ENCODE data around the gene STAP1.

STAP1 gene

DNA sequence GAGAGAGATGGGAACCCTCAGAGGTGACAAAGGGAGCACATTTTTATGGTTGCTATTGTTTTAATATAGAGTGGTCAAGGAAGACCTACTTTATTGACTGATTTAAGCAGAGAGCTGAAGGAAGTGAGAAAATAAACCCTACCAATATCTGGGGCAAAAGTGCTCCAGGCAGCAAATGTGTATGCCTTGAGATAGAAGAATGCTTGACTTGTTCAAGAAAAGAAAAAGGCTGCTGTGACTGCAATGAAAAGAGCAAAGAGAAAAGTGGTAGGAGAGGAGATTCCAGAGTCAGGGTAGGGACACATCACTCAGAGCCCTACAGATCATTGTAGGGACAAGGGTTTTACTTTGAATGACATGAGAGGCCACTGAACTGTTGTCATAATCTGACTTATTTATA is 26.0 kb downstream of the STAP1 start:
- TF ChIP-seq, protein P1, sequence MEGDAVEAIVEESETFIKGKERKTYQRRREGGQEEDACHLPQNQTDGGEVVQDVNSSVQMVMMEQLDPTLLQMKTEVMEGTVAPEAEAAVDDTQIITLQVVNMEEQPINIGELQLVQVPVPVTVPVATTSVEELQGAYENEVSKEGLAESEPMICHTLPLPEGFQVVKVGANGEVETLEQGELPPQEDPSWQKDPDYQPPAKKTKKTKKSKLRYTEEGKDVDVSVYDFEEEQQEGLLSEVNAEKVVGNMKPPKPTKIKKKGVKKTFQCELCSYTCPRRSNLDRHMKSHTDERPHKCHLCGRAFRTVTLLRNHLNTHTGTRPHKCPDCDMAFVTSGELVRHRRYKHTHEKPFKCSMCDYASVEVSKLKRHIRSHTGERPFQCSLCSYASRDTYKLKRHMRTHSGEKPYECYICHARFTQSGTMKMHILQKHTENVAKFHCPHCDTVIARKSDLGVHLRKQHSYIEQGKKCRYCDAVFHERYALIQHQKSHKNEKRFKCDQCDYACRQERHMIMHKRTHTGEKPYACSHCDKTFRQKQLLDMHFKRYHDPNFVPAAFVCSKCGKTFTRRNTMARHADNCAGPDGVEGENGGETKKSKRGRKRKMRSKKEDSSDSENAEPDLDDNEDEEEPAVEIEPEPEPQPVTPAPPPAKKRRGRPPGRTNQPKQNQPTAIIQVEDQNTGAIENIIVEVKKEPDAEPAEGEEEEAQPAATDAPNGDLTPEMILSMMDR (IDR thresholded peaks at IDR 0.05; ENCODE audit: poor library complexity, severe bottlenecking): no peak
- ATAC-seq (ENCODE audit: low read depth): no peak
- H3K27me3 ChIP-seq (ENCODE audit: insufficient read depth, poor library complexity, severe bottlenecking): no peaks in the 10 kb centered on the region
- DNase-seq (ENCODE audit: low spot score): no peak
- H3K9me3 ChIP-seq (ENCODE audit: severe bottlenecking): no peaks in the 10 kb centered on the region
- H3K4me3 ChIP-seq (ENCODE audit: severe bottlenecking): no peak overlapping the region
- H3K27ac ChIP-seq (ENCODE audit: poor library complexity, severe bottlenecking): no peak overlapping the region
- no peaks in the 10 kb centered on the region for H3K36me3 ChIP-seq (ENCODE audit: low read depth)
- H3K4me1 ChIP-seq (ENCODE audit: insufficient read depth, poor library complexity, severe bottlenecking): no peaks in the 10 kb centered on the region

DNA sequence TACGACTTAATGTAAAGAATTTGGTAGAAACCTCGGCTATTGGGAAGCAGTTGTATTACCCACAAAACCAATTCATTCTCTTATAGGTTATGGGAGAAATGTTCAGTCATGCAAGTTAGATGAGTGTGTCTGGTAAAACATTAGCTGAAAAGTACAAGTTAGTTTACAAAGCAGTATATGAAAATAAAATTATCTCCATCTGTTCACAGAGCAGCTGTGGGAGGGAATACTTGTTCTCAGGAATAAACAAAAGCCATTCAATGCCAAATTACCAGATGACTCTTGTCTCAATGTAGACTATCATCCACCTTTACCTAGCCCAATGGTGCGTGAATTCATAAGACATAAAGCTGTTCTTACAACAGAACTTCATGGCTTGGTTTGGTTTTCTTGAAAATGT is 28.6 kb downstream of the STAP1 start:
- Histone ChIP-seq H3K36me3 (ENCODE audit: low read depth) (no peaks in the 10 kb centered on the region), H3K27me3 (ENCODE audit: insufficient read depth, poor library complexity, severe bottlenecking) (no peaks in the 10 kb centered on the region), H3K4me3 (ENCODE audit: severe bottlenecking) (no peak overlapping the region), H3K4me1 (ENCODE audit: insufficient read depth, poor library complexity, severe bottlenecking) (no peaks in the 10 kb centered on the region), H3K27ac (ENCODE audit: poor library complexity, severe bottlenecking) (no peak overlapping the region), H3K9me3 (ENCODE audit: severe bottlenecking) (no peaks in the 10 kb centered on the region)
- TF ChIP-seq, protein P1 (IDR thresholded peaks at IDR 0.05; ENCODE audit: poor library complexity, severe bottlenecking): no peak
- ATAC-seq (ENCODE audit: low read depth) (no peak), DNase-seq (ENCODE audit: low spot score) (no peak)

DNA sequence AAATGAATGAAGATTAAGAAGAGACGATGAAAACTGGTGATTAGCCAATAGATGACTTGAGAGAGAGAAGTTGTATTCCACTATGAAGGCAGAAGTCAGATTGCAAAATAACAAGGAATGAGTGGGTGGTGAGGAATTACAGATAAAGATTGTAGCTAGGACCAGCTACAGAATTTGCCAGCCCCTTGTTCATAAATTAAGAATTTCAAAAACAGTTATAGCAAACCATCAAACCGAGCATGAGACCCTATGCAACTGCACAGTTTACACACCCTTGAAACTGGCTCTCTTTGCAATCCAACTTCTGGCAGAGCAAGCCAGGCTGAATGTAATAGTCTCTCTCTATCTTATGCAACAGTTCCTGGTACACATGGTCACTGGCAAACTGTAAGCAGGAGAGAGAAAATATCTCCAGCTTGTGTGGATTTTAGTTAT is 35.2 kb downstream of the STAP1 start:
- no peak for DNase-seq (ENCODE audit: low spot score)
- ATAC-seq (ENCODE audit: low read depth): no peak

DNA sequence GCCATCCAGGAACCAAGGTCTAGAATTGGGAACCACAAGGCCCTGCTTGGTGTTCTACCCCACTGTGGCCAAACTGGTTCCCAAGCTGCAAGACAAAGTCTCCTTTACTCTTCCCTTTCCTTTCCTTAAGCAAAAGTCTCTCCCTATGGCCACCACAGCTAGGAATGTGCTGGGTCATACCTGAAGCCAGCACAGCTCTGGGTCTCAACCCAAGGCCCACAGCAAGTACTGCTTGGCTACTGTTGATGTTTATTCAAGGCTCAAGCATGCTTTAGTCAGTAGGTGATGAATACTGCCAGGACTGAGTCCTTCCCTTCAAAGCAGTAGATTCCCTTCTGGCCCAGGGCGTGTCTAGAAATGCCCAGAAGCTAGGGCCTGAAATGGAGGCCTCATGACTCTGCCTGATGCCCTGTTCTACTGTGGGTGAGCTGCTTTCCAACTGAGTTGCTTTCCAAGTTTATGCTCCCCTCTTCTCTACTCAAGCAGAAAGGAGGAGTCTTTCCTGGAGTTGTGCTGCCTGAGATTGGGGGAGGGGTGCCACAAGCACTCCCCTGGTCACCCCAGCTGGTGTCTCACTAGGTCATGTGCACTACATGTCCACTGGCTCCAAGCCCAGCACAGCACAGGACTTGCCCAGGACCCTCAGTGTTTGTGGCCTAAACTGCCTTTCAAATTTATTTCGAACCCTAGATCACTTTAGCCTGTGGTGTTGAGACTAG is 44.9 kb downstream of the STAP1 start:
- Histone ChIP-seq H3K27ac (ENCODE audit: poor library complexity, severe bottlenecking) (no peak overlapping the region), H3K4me3 (ENCODE audit: severe bottlenecking) (no peak overlapping the region), H3K4me1 (ENCODE audit: insufficient read depth, poor library complexity, severe bottlenecking) (no peaks in the 10 kb centered on the region), H3K27me3 (ENCODE audit: insufficient read depth, poor library complexity, severe bottlenecking) (no peaks in the 10 kb centered on the region), H3K9me3 (ENCODE audit: severe bottlenecking) (no peaks in the 10 kb centered on the region), H3K36me3 (ENCODE audit: low read depth) (no peaks in the 10 kb centered on the region)
- TF ChIP-seq, protein P1 (IDR thresholded peaks at IDR 0.05; ENCODE audit: poor library complexity, severe bottlenecking): no peak
- DNase-seq (ENCODE audit: low spot score) (no peak), ATAC-seq (ENCODE audit: low read depth) (peak; percentile 21; the same call in 1 of the 3 replicates)

More for the DNA sequence above, 35.2 kb downstream of the STAP1 start:
- Histone ChIP-seq H3K4me1 (ENCODE audit: insufficient read depth, poor library complexity, severe bottlenecking) (no peaks in the 10 kb centered on the region), H3K27ac (ENCODE audit: poor library complexity, severe bottlenecking) (no peak overlapping the region), H3K27me3 (ENCODE audit: insufficient read depth, poor library complexity, severe bottlenecking) (peaks cover 3% of the 10 kb centered on the region), H3K9me3 (ENCODE audit: severe bottlenecking) (no peaks in the 10 kb centered on the region), H3K36me3 (ENCODE audit: low read depth) (no peaks in the 10 kb centered on the region), H3K4me3 (ENCODE audit: severe bottlenecking) (no peak overlapping the region)
- TF ChIP-seq, protein P1 (IDR thresholded peaks at IDR 0.05; ENCODE audit: poor library complexity, severe bottlenecking): no peak

DNA sequence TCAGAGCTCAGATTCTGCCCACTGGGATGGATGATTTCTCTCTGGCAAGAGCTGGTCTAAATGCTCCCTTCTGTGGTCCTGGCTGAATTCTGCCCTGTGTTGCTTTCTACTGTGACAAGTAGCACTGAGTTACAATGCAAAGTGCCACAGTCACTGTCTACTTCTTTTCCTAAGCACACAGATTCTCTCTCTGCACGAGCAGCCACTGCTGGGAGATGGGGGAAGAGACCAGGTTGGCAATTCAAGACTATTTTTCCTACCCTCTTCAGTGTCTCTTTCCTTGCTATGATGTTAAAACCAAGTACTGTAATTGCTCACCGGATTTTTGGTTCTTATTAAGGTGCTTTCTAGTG is 45.5 kb downstream of the STAP1 start:
- no peak for ATAC-seq (ENCODE audit: low read depth)
- H3K27ac ChIP-seq (ENCODE audit: poor library complexity, severe bottlenecking): no peak overlapping the region

More for the DNA sequence above, 45.5 kb downstream of the STAP1 start:
- Histone ChIP-seq H3K36me3 (ENCODE audit: low read depth) (no peaks in the 10 kb centered on the region), H3K27me3 (ENCODE audit: insufficient read depth, poor library complexity, severe bottlenecking) (no peaks in the 10 kb centered on the region), H3K4me1 (ENCODE audit: insufficient read depth, poor library complexity, severe bottlenecking) (no peaks in the 10 kb centered on the region), H3K4me3 (ENCODE audit: severe bottlenecking) (no peak overlapping the region), H3K9me3 (ENCODE audit: severe bottlenecking) (no peaks in the 10 kb centered on the region)
- TF ChIP-seq, protein P1 (IDR thresholded peaks at IDR 0.05; ENCODE audit: poor library complexity, severe bottlenecking): no peak
- no peak for DNase-seq (ENCODE audit: low spot score)

Data from RWPE2 (cell line).